GM21447 (cell line): Measurements from ENCODE around the gene PCDHGA4.
"Not testable (repeated sequence)": the region's sequence is repeated elsewhere in the genome, so short reads cannot be mapped to it uniquely, and the experiment has no call there.

ENCODE experiments used
- ATAC-seq: cut with Tn5 transposase; IDR thresholded peaks from one replicate; pipeline ENCODE4 v1.9.1; 2021; ENCODE audit not compliant: unreplicated experiment

Gene PCDHGA4

DNA sequence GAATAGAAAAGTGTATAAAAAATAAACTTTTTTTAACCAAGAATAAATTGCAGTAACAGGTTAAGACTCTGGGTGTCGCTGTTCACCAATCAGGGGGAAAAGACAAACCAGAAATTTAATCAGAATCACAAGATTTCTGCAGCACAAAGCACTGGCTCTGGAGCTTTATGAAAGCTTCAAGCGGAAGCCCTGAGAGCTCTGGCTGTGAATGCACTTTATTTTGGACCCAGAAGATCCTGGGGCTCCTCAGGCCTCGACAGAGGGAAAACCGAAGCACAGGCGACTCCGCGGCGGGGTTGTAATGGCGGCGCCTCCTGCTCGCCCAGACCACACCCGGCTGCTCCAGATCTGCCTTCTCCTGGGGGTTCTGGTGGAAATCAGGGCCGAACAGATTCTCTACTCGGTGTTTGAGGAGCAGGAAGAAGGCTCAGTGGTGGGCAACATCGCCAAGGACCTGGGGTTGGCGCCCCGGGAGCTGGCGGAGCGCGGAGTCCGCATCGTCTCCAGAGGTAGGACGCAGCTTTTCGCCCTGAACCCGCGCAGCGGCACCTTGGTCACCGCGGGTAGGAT lies at the start of gene PCDHGA4:
PCDHGA4 (plus strand) TSS at position 122 of the 570 bp plus-strand sequence; CDS start at position 209, 87 bp downstream.
- no peak for ATAC-seq

DNA sequence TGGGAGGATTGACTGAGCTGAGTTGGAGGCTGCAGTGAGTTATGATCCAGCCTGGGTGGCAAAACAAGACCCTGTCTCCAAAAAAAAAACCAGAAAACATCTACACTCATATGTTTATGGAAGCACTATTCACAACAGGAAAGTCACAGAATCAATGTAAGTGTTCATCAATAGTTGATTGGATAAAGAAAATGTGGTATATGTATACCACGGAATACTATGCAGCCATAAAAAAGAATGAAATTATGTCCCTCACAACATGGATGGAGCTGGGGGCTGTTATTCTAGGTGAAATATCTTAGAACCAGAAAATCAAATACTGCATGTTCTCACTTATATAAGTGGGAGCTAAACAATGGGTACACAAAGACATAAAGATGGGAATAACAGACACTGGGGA lies 48.2 kb upstream of the PCDHGA4 start:
- no peak for ATAC-seq

GRCh38 chr5:141313711-141314110 lies 41.1 kb upstream of the PCDHGA4 start:
- ATAC-seq = no peak

DNA sequence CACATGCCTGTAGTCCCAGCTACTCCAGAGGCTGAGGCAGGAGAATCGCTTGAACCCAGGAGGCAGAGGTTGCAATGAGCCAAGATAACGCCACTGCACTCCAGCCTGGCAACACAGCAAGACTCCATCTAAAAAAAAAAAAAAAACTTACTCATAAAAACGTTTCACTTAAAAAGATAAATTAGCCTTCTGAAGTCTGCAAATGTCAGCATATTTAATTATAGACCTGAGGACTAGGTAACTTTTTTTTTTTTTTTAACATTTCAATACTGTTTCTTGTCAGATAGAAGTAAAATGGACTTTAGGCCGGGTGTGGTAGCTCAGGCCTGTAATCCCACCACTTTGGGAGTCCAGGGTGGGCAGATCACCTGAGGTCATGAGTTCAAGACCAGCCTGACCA lies 37.9 kb upstream of the PCDHGA4 start:
- ATAC-seq = not testable (repeated sequence)

DNA sequence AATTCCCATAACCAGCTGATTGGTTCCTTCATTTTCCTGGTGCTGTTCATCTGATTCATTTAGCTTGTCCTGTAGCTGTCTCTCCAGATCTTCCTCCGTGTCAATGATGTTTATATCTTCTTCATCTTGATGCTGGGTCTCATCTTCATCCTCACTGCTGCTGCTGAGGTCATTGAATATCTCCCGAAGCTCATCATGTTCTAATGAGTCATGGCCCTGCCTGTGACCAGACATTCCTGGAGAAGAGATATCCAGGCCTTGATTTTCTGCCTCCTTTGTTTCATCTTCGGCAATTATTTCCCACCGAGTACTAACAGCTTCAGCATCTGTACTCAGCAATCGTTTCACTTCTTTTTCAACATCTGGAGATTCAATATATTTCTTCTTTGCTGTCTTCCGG lies 35.6 kb upstream of the PCDHGA4 start:
- no peak for ATAC-seq

DNA sequence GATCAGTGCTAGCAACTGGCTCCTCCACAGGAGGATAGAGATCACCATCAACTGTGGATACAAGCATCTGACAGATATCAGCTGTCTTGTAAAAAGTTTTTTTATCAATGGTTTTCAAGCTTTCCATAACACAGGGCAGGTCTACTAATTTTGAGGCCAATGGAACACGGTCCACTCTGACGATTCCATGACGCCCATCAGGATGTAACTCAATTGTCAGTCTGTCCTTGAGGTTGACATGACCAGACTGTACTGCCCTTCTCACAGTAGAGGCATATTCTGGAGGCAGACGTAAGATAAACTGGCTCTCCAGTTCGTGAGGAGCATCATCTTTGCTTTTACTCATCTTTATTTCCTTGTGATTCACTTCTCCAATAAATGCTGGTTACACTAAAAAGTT lies 35.1 kb upstream of the PCDHGA4 start:
- no peak for ATAC-seq

- peak; percentile 91 for ATAC-seq
These were observed 34.3 kb upstream of the PCDHGA4 start, which contains the start of gene TAF7 for GRCh38 chr5:141320225-141321169. Gene TAF7, minus strand, starts transcription at chr5:141320784. Its CDS starts 740 bp downstream, at chr5:141320044.

DNA sequence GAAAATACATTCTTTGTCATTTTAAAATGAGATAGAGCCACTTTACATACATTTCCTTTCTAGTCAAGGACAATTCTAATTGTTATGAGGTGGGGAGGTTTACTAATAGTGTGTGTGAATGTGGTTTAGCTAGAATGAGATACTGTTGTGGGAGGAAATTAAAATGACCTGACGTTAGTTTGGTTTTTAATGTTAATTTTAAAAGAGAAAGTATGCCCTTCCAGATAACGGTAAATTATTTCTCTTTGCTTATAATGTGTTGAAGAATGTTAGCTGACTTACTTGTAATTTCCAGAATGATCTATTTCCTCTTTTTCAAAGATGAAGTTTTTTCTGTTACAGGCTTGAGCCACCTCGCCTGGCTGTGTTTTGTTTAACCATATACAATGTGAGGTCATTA lies 32.6 kb upstream of the PCDHGA4 start:
- ATAC-seq = no peak

GRCh38 chr5:141326088-141326854 lies 28.6 kb upstream of the PCDHGA4 start:
- ATAC-seq = peak; percentile 74

DNA sequence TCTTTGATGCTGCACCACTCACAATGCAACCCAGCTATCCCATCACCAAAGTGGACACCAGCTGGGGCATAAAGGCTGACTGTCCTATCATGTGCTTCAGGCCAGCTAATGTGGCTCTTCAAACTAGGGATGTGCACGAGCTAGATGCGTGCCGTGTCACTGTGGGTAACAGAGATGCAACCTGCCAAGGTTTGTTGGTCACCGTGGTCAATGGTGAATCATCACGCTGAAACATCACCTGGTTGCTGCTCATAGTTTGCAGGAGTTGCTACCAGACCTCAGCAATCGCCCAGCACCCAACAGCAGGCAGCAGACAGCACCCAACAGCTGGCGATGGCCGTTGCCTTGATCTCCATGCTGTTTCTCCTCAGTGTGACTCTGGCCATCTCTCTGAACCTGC lies 26.6 kb upstream of the PCDHGA4 start:
- ATAC-seq = no peak

DNA sequence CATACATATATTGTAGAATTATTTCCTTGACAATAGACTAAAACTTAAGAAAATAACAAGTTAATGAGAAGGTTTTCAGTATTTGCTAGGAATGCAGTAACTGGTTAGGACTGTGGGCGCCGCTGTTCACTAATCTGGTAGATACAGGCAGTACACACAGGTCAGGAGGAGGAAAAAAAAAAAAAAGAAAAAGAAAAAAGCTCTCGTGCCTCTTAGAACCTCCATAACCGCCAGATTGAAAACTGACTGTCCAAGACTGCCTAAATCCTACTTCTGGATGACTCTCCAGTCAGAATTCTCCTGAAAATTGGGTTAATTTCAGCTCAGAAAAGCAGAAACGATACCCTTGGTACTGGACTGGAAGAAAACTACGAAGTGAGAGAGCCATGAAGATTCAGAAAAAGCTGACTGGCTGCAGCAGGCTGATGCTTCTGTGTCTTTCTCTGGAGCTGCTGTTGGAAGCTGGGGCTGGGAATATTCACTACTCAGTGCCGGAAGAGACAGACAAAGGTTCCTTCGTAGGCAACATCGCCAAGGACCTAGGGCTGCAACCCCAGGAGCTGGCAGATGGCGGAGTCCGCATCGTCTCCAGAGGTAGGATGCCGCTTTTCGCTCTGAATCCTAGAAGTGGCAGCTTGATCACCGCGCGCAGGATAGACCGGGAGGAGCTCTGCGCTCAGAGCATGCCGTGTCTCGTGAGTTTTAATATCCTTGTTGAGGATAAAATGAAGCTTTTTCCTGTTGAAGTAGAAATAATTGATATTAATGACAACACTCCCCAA lies 24.3 kb upstream of the PCDHGA4 start, which contains the start of gene PCDHGA1:
PCDHGA1 (plus strand) TSS at position 216 of the 782 bp plus-strand sequence.
- no peak for ATAC-seq

- not testable (repeated sequence) for ATAC-seq
These were observed 22.2 kb upstream of the PCDHGA4 start for GRCh38 chr5:141332571-141332970.

DNA sequence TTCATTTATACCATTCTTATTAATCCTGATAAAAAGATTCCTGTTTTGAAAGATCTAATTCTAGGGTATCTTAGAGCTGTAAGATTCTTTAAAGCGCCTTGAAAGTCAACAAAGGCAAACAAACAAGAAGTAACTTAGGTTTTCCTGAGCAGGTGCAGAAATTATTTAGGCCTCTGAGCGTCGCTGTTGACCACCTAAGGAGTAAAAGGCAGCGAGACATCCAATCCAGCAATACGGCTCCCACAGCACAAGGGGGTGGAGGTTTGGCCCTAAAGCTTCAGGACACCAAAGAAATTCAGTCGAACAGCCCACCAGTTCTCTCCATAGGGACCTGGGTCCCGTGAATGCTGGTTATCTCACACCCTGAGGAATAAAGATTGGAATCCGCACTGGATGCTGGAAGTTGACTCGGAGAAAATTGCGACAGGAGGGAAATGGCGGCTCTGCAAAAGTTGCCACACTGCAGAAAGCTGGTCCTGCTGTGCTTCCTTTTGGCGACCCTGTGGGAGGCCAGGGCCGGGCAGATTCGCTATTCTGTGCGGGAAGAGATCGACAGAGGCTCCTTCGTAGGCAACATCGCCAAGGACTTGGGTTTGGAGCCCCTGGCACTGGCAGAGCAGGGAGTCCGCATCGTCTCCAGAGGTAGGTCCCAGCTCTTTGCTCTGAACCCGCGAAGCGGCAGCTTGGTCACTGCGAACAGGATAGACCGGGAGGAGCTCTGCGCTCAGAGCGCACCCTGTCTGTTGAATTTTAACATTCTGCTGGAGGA lies 16.1 kb upstream of the PCDHGA4 start, which contains the start of gene PCDHGA2:
PCDHGA2 (plus strand) TSS at position 223 of the 769 bp plus-strand sequence.
- no peak for ATAC-seq

GRCh38 chr5:141340781-141341354 lies 14.0 kb upstream of the PCDHGA4 start:
- ATAC-seq = not testable (repeated sequence)

DNA sequence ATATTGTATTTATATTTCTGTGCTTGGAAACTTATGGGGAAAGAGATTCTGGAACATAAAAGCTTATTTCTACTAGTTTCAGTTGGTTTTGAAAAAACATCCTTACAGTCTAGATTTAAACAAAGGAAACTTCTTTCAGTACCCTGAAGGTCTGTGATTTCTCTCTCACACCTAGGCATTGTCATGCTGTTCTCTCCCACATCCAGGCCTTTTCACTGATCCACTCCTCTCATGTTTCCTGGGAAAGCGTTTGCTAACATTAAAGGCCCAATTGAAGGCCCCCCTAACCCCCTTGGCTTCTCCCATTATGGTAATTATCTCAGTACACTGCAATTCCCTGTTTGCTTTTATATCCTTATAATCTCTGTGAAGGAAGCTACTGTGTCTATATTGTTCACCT lies 12.0 kb upstream of the PCDHGA4 start:
- ATAC-seq = no peak

DNA sequence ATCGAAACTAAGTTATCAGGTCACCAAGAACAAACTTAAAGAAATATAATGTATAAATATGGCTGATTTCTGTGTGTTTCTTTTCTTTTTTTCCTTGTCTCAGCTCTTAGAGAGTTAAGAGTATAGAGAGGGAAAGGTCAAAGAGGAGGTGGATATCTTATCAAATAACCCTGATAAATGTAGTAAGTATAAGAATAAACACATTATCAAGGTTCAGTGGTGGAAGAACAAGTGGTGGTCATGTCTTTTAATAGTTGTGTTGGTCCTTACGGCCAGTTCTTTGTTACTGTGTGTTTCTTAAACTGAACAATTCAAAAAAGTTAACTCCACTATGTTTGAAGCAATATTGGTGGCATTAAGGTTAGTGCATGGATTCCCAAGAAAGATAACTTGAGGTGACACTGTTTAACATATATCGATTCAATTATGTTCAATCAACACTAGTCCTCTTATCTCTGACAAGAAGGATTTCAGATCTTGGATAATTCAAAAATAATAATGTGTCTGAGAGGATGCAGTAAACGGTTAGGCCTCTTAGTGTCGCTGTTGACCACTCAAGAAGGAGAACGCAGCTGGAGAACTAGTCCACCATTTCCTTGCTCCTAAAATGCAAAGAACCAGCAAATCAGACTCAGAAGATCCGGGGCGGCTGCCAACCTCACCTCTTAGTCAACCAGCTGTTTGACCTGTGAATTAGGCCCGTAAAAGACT lies 11.4 kb upstream of the PCDHGA4 start, which contains the start of gene PCDHGA3:
PCDHGA3 (plus strand) TSS at position 588 of the 711 bp plus-strand sequence. CDS start 205 bp downstream, outside the sequence.
- ATAC-seq = no peak

DNA sequence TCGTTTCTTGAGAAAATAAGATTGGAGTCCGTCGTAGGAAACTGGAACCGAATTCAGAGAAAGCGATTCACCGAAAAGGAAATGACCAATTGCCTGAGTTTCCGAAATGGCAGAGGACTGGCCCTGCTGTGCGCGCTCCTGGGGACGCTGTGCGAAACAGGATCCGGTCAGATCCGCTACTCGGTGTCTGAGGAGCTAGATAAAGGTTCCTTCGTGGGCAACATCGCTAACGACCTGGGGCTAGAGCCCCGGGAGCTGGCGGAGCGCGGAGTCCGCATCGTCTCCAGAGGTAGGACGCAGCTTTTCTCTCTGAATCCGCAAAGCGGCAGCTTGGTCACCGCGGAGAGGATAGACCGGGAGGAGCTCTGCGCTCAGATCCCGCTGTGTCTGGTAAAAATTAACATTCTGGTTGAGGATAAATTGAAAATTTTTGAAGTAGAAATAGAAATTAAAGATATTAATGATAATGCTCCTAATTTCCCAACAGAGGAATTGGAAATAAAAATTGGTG lies 10.8 kb upstream of the PCDHGA4 start:
- no peak for ATAC-seq

DNA sequence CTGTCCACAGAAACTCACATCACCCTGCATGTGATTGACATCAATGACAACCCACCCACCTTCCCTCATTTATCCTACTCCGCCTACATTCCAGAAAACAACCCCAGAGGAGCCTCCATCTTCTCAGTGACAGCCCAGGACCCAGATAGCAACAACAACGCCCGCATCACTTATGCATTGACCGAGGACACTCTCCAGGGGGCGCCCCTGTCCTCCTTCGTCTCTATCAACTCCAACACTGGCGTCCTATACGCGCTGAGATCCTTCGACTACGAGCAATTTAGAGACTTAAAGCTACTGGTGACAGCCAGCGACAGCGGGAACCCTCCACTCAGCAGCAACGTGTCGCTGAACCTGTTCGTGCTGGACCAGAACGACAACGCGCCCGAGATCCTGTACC lies 9.5 kb upstream of the PCDHGA4 start:
- no peak for ATAC-seq
